Stimulated activated effector memory CD8-positive, alpha-beta T cell treated with anti-CD3 and anti-CD28 coated beads, Interleukin-12 subunit alpha, Interleukin-12 subunit beta, amount 100 ng/mL, for 72 hours (primary cell): ENCODE measurements around the gene TTYH1.
A peak's percentile ranks its signal among the peaks of the same experiment; 100 is the strongest.
"Not testable (repeated sequence)": the region's sequence is repeated elsewhere in the genome, so short reads cannot be mapped to it uniquely, and the experiment has no call there.

Experiments used
- ATAC-seq: fragments of 150-1000 bp; cut with Tn5 transposase; 2 replicates; pipeline ENCODE4 v1.10.0; 2021
- DNase-seq, 2 donors: peaks; one replicate each; pipeline ENCODE4 v3.0.0; 2021 to 2022; ENCODE audit warnings: low spot score in 2 of 2
- H3K27ac Mint-ChIP-seq: one replicate; pipeline ENCODE4 v1.8.0; 2022; ENCODE audit warnings: mild to moderate bottlenecking, mixed read lengths
- H3K36me3 Mint-ChIP-seq: one replicate; pipeline ENCODE4 v1.8.0; 2022; ENCODE audit warnings: mild to moderate bottlenecking, mixed read lengths
- H3K4me1 Mint-ChIP-seq: one replicate; pipeline ENCODE4 v1.8.0; 2022; ENCODE audit warnings: mixed read lengths
- H3K4me3 Mint-ChIP-seq: one replicate; pipeline ENCODE4 v1.8.0; 2022; ENCODE audit warnings: mild to moderate bottlenecking, mixed read lengths
- H3K9me3 Mint-ChIP-seq: one replicate; pipeline ENCODE4 v1.8.0; 2022; ENCODE audit warnings: mixed read lengths

TTYH1 gene

DNA sequence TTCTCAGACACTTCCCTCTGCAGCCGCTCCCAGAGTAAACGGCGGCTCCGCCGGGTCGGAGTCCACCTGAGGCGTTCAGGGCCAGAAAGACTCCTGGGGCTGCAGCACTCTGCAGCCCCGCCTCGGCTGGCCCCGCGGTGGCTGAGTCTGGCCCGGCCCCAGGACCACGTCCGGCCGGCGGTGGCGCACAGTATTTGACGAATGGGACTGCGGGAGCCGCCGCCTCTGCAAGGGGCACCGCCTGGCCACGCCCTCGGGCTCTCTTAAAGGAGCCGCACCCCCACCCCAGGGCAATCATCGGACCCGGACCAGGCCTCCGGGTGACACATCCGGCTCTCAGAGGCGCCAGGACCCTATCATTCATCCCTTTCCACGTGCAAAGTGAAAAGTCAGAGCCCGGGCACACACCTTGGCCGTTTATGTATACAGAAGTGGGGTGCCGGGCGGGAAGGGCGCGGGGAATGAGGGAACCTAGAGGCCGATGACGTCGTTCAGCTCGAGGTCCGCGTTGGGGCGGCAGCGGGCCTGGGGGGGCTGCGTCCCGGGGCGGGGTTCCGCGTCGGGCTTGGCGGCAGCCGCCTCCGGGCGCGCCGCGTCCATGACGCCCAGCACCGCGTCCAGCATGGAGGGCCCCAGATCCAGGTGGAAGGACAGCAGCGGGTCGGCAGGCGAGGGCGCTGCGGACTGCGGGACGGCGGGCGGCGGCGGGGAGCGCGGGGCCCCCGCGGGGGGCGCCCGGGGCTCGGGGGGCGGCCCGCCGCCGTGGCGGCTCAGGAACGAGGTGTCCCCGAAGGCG lies 49.6 kb downstream of the TTYH1 start:
- Mint-ChIP-seq H3K4me3 (peak overlapping the region; percentile 81), H3K4me1 (peaks cover 35% of the 10 kb centered on the region), H3K27ac (peak overlapping the region; percentile 92), H3K9me3 (no peaks in the 10 kb centered on the region), H3K36me3 (peaks cover 34% of the 10 kb centered on the region)
- DNase-seq (peak in 1 of 2 donors; percentile 92), ATAC-seq (peak; percentile 70)

DNA sequence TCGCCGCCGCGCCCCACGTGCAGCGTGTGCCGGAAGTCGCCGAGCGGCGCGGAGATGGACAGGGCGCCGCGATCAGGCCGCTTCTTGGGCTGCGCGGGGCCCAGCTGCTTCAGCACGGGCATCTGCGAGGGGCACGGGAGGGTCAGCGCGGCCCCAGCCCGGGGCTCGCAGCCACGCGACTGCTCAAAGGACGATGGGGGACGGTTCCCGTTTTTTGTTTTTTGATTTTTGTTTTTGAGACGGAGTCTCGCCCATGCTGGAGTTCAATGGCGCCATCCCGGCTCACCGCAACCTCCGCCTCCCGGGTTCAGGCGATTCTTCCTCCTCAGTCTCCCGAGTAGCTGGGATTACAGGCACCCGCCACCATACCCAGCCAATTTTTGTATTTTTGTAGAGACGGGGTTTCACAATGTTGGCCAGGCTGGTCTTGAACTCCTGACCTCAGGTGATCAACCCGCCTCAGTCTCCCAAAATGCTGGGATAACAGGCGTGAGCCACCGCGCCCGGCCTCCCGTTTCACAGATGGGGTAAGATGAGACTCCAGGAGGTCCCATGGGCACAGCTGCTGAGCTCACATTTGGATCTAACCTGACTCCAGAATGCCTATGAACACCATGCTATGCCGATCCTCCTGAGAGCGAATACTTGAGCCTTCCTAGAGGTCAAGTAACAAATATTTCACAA lies 50.3 kb downstream of the TTYH1 start:
- ATAC-seq (no peak), DNase-seq (no peak)
- Mint-ChIP-seq H3K4me1 (peaks cover 40% of the 10 kb centered on the region), H3K27ac (no peak overlapping the region), H3K4me3 (peak overlapping the region; percentile 81), H3K9me3 (no peaks in the 10 kb centered on the region), H3K36me3 (peaks cover 30% of the 10 kb centered on the region)

DNA sequence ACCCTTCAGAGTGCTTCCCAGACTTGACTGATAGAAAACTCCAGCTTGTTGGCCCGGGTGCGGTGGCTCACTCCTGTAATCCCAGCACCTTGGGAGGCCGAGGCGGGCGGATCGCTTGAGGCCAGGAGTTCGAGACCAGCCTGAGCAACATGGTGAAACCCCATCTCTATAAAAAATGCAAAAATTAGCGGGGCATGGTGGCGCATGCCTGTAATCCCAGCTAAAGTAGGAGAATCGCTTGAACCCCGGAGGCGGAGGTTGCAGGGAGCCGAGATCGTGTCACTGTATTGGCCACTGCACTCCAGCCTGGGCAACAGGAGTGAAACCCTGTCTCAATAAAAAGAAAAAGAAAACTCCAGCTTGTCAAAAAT lies 50.8 kb downstream of the TTYH1 start:
- H3K9me3 Mint-ChIP-seq, DNase-seq, H3K27ac Mint-ChIP-seq, ATAC-seq: not testable (repeated sequence)
- Mint-ChIP-seq H3K4me3 (peak overlapping the region; percentile 81), H3K36me3 (peaks cover 25% of the 10 kb centered on the region), H3K4me1 (peaks cover 44% of the 10 kb centered on the region)

DNA sequence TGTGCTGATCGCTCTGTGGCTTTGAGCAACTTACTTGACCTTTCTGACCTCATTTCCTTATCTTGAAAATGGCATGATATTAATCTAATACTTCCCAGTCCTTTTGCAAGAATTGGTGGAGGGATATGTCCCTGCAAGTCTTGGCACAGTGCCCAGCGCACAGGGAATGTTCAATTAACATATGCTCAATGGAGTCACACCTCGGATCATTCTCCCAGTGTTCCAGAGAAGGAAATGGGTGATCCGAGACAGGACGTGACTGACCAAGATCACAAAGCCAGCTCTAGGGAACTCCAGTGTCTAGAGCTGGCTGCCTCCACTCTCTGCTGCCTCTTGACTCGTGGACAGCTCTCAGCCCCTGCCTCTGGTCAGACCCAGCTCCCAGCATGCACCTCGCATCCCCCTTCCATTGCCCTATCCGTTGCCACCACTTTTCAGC lies 54.3 kb downstream of the TTYH1 start:
- Mint-ChIP-seq H3K4me1 (peaks cover 28% of the 10 kb centered on the region), H3K9me3 (no peaks in the 10 kb centered on the region), H3K27ac (no peak overlapping the region), H3K36me3 (no peaks in the 10 kb centered on the region), H3K4me3 (no peak overlapping the region)
- DNase-seq (no peak), ATAC-seq (no peak)

DNA sequence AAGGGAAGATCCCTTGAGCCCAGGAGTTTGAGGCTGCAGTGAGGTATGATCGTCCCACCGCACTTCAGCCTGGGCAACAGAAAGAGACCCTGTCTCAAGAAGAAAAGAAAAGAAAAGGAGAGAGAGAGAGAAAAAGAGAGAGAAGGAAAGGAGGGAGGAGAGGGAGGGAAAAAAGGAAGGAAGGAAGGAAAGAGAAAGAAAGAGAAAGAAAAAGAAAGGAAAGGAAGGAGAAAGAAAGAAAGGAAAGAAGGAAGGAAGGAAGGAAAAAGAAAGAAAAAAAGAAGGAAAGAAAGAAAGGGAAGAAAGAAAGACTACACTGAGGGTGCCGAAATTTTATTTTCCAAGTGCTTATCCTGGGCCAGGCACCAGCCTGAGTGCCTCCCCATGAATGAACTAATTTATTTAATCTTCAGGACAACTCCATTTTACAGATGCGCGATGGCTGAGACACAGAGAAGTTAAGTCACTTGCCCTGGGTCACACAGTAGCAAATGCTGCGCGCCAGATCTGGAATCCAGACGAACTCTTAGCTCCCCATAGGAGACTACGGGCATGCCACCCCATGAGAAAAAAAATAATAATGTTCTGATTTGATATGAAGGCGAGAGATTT lies 55.1 kb downstream of the TTYH1 start:
- no peak for ATAC-seq
- DNase-seq, result no peak
- H3K4me3 Mint-ChIP-seq, result peak overlapping the region; percentile 59
- H3K27ac Mint-ChIP-seq, result no peak overlapping the region
- H3K9me3 Mint-ChIP-seq, result no peaks in the 10 kb centered on the region
- H3K4me1 Mint-ChIP-seq, result peaks cover 23% of the 10 kb centered on the region
- H3K36me3 Mint-ChIP-seq, result no peaks in the 10 kb centered on the region

DNA sequence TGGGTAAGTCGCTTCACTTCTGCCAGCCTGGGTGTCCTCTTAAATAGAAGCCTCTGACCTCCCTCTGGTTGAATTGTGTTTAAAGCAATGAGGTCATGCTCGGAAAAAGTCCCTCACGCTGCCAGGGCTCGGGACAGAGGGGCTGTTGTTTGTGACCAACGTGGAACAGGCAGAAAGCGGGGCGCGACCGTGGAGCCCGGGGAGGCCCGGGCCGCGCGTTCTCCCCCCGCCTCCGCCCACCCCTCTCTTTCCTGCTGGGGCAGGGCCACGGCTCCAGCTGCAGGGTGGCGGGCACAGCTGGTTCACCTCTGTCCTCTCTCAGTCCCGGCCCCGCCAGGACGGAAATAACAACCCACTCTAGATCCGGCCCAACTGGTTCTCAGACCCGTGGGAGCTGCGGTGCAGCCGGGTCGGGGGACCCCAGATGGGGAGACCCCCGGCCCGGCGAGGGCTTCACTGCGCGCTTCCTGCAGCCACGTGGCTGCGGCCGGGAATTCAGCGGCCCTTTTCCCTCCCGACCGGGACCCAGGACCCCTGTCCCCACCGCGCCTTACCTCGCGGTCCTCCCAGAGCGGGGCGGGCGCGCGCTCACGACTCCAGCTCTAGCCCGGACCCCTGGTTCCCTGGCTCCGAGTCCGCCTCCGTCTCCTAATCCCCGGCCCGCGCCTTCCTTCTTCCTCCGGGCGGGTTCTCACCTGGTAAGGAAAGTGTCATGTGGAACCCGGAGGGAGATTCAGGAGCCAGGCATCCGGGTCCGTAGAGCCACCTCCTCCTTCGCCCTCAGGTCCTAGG lies 55.9 kb downstream of the TTYH1 start:
- peak; percentile 65 for ATAC-seq
- peaks cover 23% of the 10 kb centered on the region for H3K4me1 Mint-ChIP-seq
- H3K36me3 Mint-ChIP-seq, result no peaks in the 10 kb centered on the region
- H3K27ac Mint-ChIP-seq, result no peak overlapping the region
- peak overlapping the region; percentile 59 for H3K4me3 Mint-ChIP-seq
- no peaks in the 10 kb centered on the region for H3K9me3 Mint-ChIP-seq
- DNase-seq, result no peak

DNA sequence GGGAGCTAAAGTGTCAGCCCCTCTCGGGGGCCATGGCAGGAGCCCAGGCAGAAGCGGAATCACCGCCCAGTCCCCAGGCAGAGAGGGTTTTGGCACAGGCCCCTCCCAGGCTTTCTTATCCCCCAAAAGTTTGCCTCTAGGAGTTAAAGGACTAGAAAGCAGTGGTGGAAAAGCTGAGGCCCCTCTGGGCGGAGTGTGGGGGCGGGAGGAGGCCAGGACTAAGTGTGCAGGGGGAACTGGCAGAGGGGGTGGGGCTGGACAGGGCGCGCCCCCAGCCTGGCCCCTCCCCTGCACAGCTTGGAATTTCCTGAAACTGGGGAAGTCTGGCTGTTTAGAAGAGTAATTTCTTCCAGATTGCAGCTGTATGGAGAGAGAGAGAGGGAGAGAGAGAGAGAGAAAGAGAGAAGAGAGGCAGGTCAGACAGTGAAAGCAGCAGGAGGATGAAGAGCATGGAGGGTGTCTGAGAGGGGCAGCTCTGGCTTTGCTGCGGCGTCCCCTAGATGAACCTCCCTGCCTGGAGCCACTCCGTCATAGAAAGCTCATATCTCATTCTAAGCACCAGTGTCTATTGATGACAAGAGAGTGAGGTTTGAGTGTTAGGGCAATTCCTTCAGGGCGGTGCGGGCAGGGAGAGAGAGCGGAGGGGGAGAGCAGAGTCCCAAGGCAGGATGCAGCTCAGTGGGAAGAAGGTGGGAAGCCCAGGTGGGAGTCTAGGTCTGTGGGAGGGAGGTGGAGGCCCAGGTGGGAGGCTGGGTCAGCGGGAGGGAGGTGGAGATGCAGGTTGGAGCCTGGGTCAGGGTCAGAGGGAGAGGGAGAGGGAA lies 58.0 kb downstream of the TTYH1 start, which contains the start of gene CDC42EP5:
CDC42EP5 (minus strand) TSS at position 226 of the 821 bp plus-strand sequence. CDS start 7,749 bp downstream, outside the sequence.
- DNase-seq, result no peak
- H3K27ac Mint-ChIP-seq, result peak within 1 kb of the TSS; percentile 56

DNA sequence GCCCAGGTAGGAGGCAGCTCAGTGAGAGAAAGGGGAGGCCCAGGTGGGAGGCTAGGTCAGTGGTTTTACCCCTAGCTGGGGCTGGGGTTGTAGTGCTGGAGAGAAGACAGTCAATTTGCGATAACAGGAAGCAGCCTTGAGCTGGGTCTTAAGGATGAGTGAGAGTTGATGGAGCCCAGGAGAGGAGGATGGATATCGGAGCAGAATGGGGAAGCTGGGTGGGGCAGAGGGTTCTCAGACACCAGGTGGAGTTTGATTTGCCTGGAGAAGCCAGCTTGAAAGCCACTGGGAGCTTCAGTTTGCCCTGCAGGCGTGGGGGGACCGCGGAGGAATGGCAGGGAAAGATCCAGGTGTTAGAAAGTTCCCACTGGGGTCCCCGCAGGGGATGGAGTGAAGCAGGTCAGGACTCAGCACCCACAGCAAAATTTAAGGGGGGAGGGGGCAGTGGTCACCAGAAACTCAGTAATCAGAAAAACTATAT lies 58.7 kb downstream of the TTYH1 start:
- H3K9me3 Mint-ChIP-seq, result no peaks in the 10 kb centered on the region
- ATAC-seq, result no peak
- H3K27ac Mint-ChIP-seq, result peak overlapping the region; percentile 56
- H3K36me3 Mint-ChIP-seq, result no peaks in the 10 kb centered on the region
- peaks cover 23% of the 10 kb centered on the region for H3K4me1 Mint-ChIP-seq
- H3K4me3 Mint-ChIP-seq, result no peak overlapping the region
- DNase-seq, result no peak

More for the DNA sequence above, 58.0 kb downstream of the TTYH1 start, which contains the start of gene CDC42EP5:
- peak; percentile 65 for ATAC-seq
- H3K4me3 Mint-ChIP-seq, result peak within 1 kb of the TSS; percentile 39
- H3K36me3 Mint-ChIP-seq, result no peaks in the 10 kb centered on the region
- H3K4me1 Mint-ChIP-seq, result peaks cover 23% of the 10 kb centered on the region
- no peaks in the 10 kb centered on the region for H3K9me3 Mint-ChIP-seq

DNA sequence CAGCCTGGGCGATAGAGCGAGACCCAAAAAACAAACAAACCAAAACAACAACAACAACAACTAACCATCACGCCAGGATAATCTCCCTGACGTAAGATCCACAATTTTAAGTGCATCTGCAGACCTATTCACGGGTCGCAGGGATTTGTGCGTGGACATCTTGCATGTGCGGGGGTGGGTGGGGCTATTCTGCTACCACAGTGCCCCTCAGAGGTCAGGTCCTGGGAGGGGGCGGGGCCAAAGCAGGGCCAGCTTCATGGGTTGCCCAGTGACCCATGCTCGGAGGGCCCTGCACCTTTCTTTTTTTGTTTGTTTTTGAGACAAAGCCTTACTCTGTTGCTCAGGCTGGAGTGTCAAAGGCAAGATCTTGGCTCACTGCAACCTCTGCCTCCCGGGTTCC lies 60.4 kb downstream of the TTYH1 start:
- H3K4me3 Mint-ChIP-seq, result no peak overlapping the region
- H3K27ac Mint-ChIP-seq, result no peak overlapping the region
- DNase-seq (no peak), ATAC-seq (no peak)
- H3K4me1 Mint-ChIP-seq, result peaks cover 10% of the 10 kb centered on the region
- peaks cover 6% of the 10 kb centered on the region for H3K36me3 Mint-ChIP-seq
- H3K9me3 Mint-ChIP-seq, result no peaks in the 10 kb centered on the region

DNA sequence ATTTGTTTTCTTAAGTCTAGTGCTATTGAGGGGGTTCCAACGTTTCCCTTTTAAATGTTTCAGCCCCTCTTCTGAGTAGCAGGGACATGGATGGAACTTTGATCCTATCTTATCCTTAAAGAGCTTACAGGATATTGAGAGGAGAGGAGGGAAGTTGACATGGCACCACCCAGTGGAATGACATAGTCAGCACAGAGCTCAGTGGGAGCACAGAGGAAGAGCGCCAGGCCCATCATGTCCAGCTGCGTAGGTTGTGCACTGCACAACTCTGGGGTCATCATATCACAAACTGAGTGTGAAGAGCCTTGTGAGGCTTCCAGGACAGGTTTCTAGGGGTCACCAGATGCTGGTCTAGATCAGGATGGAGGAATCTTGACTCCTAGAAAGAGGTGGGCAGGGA lies 62.4 kb downstream of the TTYH1 start:
- H3K4me1 Mint-ChIP-seq, result peaks cover 13% of the 10 kb centered on the region
- H3K4me3 Mint-ChIP-seq, result no peak overlapping the region
- H3K36me3 Mint-ChIP-seq, result peaks cover 11% of the 10 kb centered on the region
- no peaks in the 10 kb centered on the region for H3K9me3 Mint-ChIP-seq
- ATAC-seq (no peak), DNase-seq (no peak)
- no peak overlapping the region for H3K27ac Mint-ChIP-seq

DNA sequence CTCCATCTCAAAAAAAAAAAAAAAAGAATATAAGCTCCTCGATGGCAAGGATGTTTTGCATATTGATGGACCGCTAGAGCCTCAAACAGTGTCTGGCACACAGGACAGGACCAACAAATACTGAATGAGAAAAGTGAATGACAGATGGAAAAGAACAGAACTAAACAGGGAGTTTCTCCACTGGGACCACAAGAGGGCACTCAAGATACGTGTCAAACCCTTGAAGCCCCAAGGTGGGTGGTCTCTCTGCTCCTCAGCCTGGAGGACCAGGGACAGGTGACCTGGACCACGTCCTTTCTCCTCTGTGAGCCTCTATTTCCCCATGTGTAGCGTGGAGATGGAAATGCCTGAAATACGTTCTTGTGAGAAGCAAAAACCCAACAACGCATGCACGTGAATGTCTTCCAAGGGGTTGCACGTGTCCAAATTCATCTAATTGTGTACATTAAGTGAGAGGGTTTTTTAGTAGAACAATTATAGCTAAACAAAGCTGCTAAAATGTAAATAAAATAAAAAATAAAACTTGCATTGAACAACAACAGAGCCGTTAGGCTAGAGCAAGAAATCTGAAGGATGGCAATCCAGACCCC lies 63.5 kb downstream of the TTYH1 start:
- Mint-ChIP-seq H3K27ac (no peak overlapping the region), H3K36me3 (peaks cover 12% of the 10 kb centered on the region), H3K9me3 (no peaks in the 10 kb centered on the region), H3K4me3 (no peak overlapping the region), H3K4me1 (peaks cover 12% of the 10 kb centered on the region)
- DNase-seq (no peak), ATAC-seq (peak; percentile 28)

DNA sequence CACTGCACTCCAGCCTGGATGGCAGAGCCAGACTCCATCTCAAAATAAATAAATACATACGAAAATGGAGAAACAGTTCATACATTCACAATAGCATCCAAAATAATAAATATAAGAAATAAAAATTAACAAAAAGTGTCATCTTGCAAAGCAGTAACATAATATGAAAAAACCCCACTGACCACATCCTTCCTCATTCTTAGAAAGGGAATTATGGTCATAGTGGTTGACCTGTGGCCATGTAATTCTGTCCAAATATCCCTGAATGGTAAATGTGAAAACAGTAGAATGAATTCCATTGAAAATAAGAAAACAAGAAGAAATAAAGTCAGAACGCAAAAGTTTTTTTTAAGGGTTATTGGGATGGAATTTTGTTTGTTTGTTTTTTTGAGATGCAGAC lies 64.8 kb downstream of the TTYH1 start:
- H3K4me3 Mint-ChIP-seq, result no peak overlapping the region
- DNase-seq (no peak), ATAC-seq (no peak)
- H3K4me1 Mint-ChIP-seq, result peaks cover 12% of the 10 kb centered on the region
- H3K27ac Mint-ChIP-seq, result no peak overlapping the region
- H3K9me3 Mint-ChIP-seq, result no peaks in the 10 kb centered on the region
- peaks cover 12% of the 10 kb centered on the region for H3K36me3 Mint-ChIP-seq

DNA sequence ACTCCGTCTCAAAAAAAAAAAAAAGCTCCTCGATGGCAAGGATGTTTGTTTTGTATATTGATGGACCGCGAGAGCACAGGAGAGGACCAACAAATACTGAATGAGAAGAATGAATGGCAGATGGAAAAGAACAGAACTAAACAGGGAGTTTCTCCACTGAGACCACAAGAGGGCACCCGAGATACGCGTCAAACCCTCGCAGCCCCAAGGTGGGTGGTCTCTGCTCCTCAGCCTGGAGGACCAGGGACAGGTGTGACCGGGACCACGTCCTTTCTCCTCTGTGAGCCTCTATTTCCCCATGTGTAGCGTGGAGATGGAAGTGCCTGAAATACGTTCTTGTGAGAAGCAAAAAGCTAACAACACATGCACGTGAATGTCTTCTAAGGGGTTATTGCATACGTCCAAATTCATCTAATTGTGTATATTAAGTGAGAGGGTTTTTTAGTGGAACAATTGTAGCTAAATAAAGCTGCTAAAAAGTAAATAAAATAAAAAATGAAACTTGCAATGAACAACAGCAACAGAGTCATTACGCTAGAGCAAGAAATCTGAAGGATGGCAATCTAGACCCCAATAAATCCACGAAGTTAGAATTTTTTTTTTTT lies 66.2 kb downstream of the TTYH1 start:
- Mint-ChIP-seq H3K4me3 (no peak overlapping the region), H3K4me1 (peaks cover 18% of the 10 kb centered on the region), H3K9me3 (no peaks in the 10 kb centered on the region), H3K36me3 (peaks cover 12% of the 10 kb centered on the region), H3K27ac (no peak overlapping the region)
- ATAC-seq, result peak; percentile 55
- peak in 1 of 2 donors; percentile 41 for DNase-seq
